ENCODE measurements around the gene CCNL2.

The CCNL2 gene

GRCh38 chr1:1340791-1341548, 58.2 kb downstream of the CCNL2 start:
- DNase-seq (ENCODE audit: low read depth): no peak

- DNase-seq (ENCODE audit: low read depth): no peak
Measured at GRCh38 chr1:1340185-1340584, 59.0 kb downstream of the CCNL2 start.

GRCh38 chr1:1338278-1338677, 60.9 kb downstream of the CCNL2 start:
- no peak for DNase-seq (ENCODE audit: low read depth)

GRCh38 chr1:1337793-1338147, 61.4 kb downstream of the CCNL2 start:
- DNase-seq (ENCODE audit: low read depth): no peak

- DNase-seq (ENCODE audit: low read depth): no peak
Measured at GRCh38 chr1:1336931-1337792, 62.0 kb downstream of the CCNL2 start.

- no peak for DNase-seq (ENCODE audit: low read depth)
Measured at GRCh38 chr1:1336446-1336845, 62.7 kb downstream of the CCNL2 start.

GRCh38 chr1:1335792-1336248, 63.3 kb downstream of the CCNL2 start:
- DNase-seq (ENCODE audit: low read depth): no peak

All from stimulated activated CD8-positive, alpha-beta memory T cell treated with anti-CD3 and anti-CD28 coated beads, Interleukin-15, amount 100 ng/mL, for 24 hours (primary cell).